ENCODE measurements around the gene NXNL1. TPM values are rescaled to one million over a fixed set of nuclear protein-coding genes. Genes with fewer than 3 reads are reported as not detected.

The NXNL1 gene
- total and polyA plus RNA-seq, 9 of the 15 experiments (the other 6 are each of a cell fraction or from before 2014, with no cell fraction given): not detected

DNA sequence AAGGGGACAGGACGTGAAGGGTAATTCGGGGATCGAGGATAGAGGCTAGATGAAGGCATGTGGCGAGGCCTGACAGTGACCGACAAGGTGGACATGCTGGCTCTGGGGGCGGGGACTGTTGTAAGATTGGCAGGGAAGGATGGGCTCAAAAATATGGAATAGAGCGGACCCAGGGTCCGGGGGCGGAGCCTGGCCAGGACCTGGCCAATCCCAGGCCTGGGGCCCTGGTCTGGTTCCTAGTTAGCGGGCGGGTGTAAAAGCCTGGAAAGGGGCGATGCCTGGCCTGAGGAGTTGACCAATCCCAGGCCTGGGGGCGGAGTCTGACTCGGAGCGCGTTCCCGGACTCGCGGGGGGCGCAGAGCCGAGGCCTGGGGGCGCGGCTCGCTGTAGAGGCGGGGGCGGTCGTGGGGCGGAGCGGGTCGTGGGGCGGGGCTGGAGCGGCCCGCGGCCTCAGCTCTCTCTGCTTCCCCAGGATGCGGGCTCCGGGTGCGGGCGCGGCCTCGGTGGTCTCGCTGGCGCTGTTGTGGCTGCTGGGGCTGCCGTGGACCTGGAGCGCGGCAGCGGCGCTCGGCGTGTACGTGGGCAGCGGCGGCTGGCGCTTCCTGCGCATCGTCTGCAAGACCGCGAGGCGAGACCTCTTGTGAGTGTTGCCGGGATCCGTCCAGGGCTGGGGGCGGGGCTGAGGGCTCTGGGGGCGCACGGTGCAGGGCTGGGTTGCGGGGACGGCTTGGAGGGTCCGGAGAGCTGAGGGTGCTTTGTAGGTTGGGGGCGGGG lies 9.5 kb upstream of the NXNL1 start, which contains the start of gene SLC27A1 (continued):
- TF ChIP-seq HDAC8 (tag; IDR thresholded peaks at IDR 0.05) (no peak), ZBTB1 (CRISPR knock-in tag; IDR thresholded peaks at IDR 0.05; ENCODE audit: borderline replicate concordance, low read depth) (no peak; the same call in 1 of the 2 replicates), SRF (CRISPR knock-in tag; IDR thresholded peaks at IDR 0.05) (peak in 1 of 2 experiments; percentile 74; a peak in 1 of 4 replicates), HMGN3 (IDR thresholded peaks at IDR 0.05; ENCODE audit: borderline replicate concordance, extremely low read depth, insufficient read length, low read depth, low read length) (peak; percentile 67), EWSR1 (IDR thresholded peaks at IDR 0.05; ENCODE audit: borderline replicate concordance, low read depth, partially characterized antibody) (no peak), NONO (IDR thresholded peaks at IDR 0.05; ENCODE audit: low read depth in 2 of 2, low read length in 1 of 2) (no peak), HNRNPUL1 (IDR thresholded peaks at IDR 0.05; ENCODE audit: low read length) (no peak), ASH1L (IDR thresholded peaks at IDR 0.05; ENCODE audit: borderline replicate concordance, low read depth, partially characterized antibody) (no peak), KDM1A (IDR thresholded peaks at IDR 0.05) (no peak), HDAC2 (IDR thresholded peaks at IDR 0.05) (no peak), BDP1 (IDR thresholded peaks at IDR 0.05; ENCODE audit: insufficient read depth, insufficient read length) (no peak), ZBTB8A (IDR thresholded peaks at IDR 0.05; ENCODE audit: partially characterized antibody) (no peak), GABPB2 (CRISPR knock-in tag; conservative IDR thresholded peaks at IDR 0.05) (no peak), NFE2L1 (tag; IDR thresholded peaks at IDR 0.05; ENCODE audit: borderline replicate concordance, low read depth) (no peak)
- TF ChIP-seq, protein P1, sequence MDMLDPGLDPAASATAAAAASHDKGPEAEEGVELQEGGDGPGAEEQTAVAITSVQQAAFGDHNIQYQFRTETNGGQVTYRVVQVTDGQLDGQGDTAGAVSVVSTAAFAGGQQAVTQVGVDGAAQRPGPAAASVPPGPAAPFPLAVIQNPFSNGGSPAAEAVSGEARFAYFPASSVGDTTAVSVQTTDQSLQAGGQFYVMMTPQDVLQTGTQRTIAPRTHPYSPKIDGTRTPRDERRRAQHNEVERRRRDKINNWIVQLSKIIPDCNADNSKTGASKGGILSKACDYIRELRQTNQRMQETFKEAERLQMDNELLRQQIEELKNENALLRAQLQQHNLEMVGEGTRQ (CRISPR knock-in tag; IDR thresholded peaks at IDR 0.05): no peak
- TF ChIP-seq, protein P2, sequence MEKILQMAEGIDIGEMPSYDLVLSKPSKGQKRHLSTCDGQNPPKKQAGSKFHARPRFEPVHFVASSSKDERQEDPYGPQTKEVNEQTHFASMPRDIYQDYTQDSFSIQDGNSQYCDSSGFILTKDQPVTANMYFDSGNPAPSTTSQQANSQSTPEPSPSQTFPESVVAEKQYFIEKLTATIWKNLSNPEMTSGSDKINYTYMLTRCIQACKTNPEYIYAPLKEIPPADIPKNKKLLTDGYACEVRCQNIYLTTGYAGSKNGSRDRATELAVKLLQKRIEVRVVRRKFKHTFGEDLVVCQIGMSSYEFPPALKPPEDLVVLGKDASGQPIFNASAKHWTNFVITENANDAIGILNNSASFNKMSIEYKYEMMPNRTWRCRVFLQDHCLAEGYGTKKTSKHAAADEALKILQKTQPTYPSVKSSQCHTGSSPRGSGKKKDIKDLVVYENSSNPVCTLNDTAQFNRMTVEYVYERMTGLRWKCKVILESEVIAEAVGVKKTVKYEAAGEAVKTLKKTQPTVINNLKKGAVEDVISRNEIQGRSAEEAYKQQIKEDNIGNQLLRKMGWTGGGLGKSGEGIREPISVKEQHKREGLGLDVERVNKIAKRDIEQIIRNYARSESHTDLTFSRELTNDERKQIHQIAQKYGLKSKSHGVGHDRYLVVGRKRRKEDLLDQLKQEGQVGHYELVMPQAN (IDR thresholded peaks at IDR 0.05; ENCODE audit: borderline replicate concordance): peak; percentile 69; the same call in 1 of the 2 replicates
- TF ChIP-seq, protein P3, sequence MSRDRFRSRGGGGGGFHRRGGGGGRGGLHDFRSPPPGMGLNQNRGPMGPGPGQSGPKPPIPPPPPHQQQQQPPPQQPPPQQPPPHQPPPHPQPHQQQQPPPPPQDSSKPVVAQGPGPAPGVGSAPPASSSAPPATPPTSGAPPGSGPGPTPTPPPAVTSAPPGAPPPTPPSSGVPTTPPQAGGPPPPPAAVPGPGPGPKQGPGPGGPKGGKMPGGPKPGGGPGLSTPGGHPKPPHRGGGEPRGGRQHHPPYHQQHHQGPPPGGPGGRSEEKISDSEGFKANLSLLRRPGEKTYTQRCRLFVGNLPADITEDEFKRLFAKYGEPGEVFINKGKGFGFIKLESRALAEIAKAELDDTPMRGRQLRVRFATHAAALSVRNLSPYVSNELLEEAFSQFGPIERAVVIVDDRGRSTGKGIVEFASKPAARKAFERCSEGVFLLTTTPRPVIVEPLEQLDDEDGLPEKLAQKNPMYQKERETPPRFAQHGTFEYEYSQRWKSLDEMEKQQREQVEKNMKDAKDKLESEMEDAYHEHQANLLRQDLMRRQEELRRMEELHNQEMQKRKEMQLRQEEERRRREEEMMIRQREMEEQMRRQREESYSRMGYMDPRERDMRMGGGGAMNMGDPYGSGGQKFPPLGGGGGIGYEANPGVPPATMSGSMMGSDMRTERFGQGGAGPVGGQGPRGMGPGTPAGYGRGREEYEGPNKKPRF (IDR thresholded peaks at IDR 0.05; ENCODE audit: low read depth, low read length): no peak
- TF ChIP-seq, protein P4, sequence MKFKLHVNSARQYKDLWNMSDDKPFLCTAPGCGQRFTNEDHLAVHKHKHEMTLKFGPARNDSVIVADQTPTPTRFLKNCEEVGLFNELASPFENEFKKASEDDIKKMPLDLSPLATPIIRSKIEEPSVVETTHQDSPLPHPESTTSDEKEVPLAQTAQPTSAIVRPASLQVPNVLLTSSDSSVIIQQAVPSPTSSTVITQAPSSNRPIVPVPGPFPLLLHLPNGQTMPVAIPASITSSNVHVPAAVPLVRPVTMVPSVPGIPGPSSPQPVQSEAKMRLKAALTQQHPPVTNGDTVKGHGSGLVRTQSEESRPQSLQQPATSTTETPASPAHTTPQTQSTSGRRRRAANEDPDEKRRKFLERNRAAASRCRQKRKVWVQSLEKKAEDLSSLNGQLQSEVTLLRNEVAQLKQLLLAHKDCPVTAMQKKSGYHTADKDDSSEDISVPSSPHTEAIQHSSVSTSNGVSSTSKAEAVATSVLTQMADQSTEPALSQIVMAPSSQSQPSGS (CRISPR knock-in tag; IDR thresholded peaks at IDR 0.05): no peak
- TF ChIP-seq, protein P5, sequence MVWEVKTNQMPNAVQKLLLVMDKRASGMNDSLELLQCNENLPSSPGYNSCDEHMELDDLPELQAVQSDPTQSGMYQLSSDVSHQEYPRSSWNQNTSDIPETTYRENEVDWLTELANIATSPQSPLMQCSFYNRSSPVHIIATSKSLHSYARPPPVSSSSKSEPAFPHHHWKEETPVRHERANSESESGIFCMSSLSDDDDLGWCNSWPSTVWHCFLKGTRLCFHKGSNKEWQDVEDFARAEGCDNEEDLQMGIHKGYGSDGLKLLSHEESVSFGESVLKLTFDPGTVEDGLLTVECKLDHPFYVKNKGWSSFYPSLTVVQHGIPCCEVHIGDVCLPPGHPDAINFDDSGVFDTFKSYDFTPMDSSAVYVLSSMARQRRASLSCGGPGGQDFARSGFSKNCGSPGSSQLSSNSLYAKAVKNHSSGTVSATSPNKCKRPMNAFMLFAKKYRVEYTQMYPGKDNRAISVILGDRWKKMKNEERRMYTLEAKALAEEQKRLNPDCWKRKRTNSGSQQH (CRISPR knock-in tag; IDR thresholded peaks at IDR 0.05): 0 out of 2 replicates have a peak, but pooled peaks have one; percentile 25
